Measurements from ENCODE around the gene PUS7L. TPM values are rescaled to one million over a fixed set of nuclear protein-coding genes. Genes with fewer than 3 reads are reported as not detected.

The PUS7L gene
- total RNA-seq, 1 experiment from 2014 or later = 15.3 TPM

GRCh38 chr12:43797561-43798217 is 39.1 kb upstream of the PUS7L start:
- H3K9ac ChIP-seq (ENCODE audit: low read length) = no peak overlapping the region
- H3K36me3 ChIP-seq (ENCODE audit: control insufficient read depth in 1 of 2, insufficient read depth in 2 of 2, low read length in 2 of 2) = peaks cover 41 to 59% of the 10 kb centered on the region in 2 experiments
- no peaks in the 10 kb centered on the region for H3K27me3 ChIP-seq (ENCODE audit: insufficient read depth, low read length)
- no peaks in the 10 kb centered on the region for H3K9me2 ChIP-seq (ENCODE audit: insufficient read depth)
- ChIA-PET CTCF (no interaction called here), POLR2A (no interaction called here), RAD21 (ENCODE audit: low non-redundant PET in 1 of 2, low total read pairs in 2 of 2, uncharacterized antibody in 2 of 2, unreplicated experiment in 2 of 2) (no interaction called here)
- ATAC-seq = no peak
- no peak for TF ChIP-seq YY1 (IDR thresholded peaks at IDR 0.05; ENCODE audit: extremely low read depth, insufficient replicate concordance, low read depth, low read length)
- TF ChIP-seq TCF7L2 (IDR thresholded peaks at IDR 0.05; ENCODE audit: borderline replicate concordance, extremely low read depth, insufficient read depth, insufficient read length) = no peak
- no peak for TF ChIP-seq ZBTB33 (IDR thresholded peaks at IDR 0.05; ENCODE audit: extremely low read depth, insufficient replicate concordance, low read length)
- no peak for TF ChIP-seq SIN3A (IDR thresholded peaks at IDR 0.05; ENCODE audit: low read depth)
- no peak for TF ChIP-seq EZH2phosphoT487 (IDR thresholded peaks at IDR 0.05; ENCODE audit: borderline replicate concordance)
- TF ChIP-seq REST (IDR thresholded peaks at IDR 0.05; ENCODE audit: low read depth) = no peak
- TF ChIP-seq MAX (IDR thresholded peaks at IDR 0.05) = no peak
- TF ChIP-seq SRF (IDR thresholded peaks at IDR 0.05; ENCODE audit: low read depth) = no peak
- TF ChIP-seq ZFX (IDR thresholded peaks at IDR 0.05) = no peak
- no peaks in the 10 kb centered on the region for H4K20me1 ChIP-seq (ENCODE audit: insufficient read depth)
- no peak overlapping the region for H3K4me3 ChIP-seq (replicated peaks in 1 of 2; ENCODE audit: low read depth in 1 of 2, low read length in 2 of 2)
- no peak for DNase-seq (ENCODE audit: low read depth, low spot score)
- H3K4me1 ChIP-seq (ENCODE audit: control insufficient read depth in 1 of 2, insufficient read depth in 2 of 2, low read length in 2 of 2) = no peaks in the 10 kb centered on the region
- no TSS peak for BruUV-seq (replicated peaks)
- H3K4me2 ChIP-seq (ENCODE audit: low read length) = no peak overlapping the region
- H3K9me3 ChIP-seq (ENCODE audit: control insufficient read depth in 1 of 2, insufficient read depth in 1 of 2, low read depth in 1 of 2, low read length in 2 of 2) = no peaks in the 10 kb centered on the region
- no peak overlapping the region for H2AFZ ChIP-seq (ENCODE audit: low read depth, low read length, poor library complexity, severe bottlenecking)
- no peak overlapping the region for H3K27ac ChIP-seq (ENCODE audit: low read depth, low read length)
- peaks cover 13% of the 10 kb centered on the region for H3K79me2 ChIP-seq (ENCODE audit: insufficient read depth, low read length)
- intact Hi-C loops (cut with micrococcal nuclease) = no loop called here

Measured in HCT116 (cell line).